B cell (primary cell): ENCODE measurements around the gene RAB31. TPM values are rescaled to one million over a fixed set of nuclear protein-coding genes. Genes with fewer than 3 reads are reported as not detected.

Source experiments
- ATAC-seq: fragments of 200-7000 bp; cut with Tn5 transposase; one replicate; pipeline ENCODE4 v1.10.0; 2021; ENCODE audit warnings: low read depth, mild to moderate bottlenecking, moderate number of reproducible peaks, moderate library complexity
- CTCF ChIA-PET: fragments of 350-600 bp; sonication (Branson Sonifier 250); formaldehyde crosslinking; loops from one replicate; lab custom pipeline; 2021; ENCODE audit warnings: antibody characterized with exemption, inconsistent platforms; lab: Charles Lee
- POLR2A ChIA-PET: fragments of 350-600 bp; sonication (Branson Sonifier 250); formaldehyde crosslinking; loops from one replicate; lab custom pipeline; 2021; ENCODE audit warnings: antibody characterized with exemption; lab: Charles Lee
- DNase-seq: peaks from one replicate; pipeline ENCODE4 v3.0.0; 2013
- H2AFZ ChIP-seq: 2 replicates; pipeline ENCODE4 v1.6.1; 2012; ENCODE audit warnings: mild to moderate bottlenecking, low read depth, low read length; ENCODE audit not compliant: insufficient read depth, poor library complexity, severe bottlenecking
- H3K27ac ChIP-seq, 2 donors: 1 replicate in 1 of 2; 2 replicates in 1 of 2; pipeline ENCODE4 v1.5.1; 2012 to 2013; ENCODE audit warnings: low read length in 2 of 2, mild to moderate bottlenecking in 2 of 2, moderate library complexity in 1 of 2
- H3K27me3 ChIP-seq, 4 experiments: fragments of 200-600 bp in 1 of 4; sonication (generic) in 1 of 4; replicated peaks in 1 of 4; 1 replicate in 2 of 4; 2 replicates in 2 of 4; pipeline versions ENCODE4 v1.6.1 to v1.7.0; 2013 to 2016; ENCODE audit warnings: low read length in 3 of 4, mild to moderate bottlenecking in 2 of 4, mixed read lengths in 1 of 4, moderate library complexity in 1 of 4; ENCODE audit not compliant: insufficient read depth in 4 of 4, control insufficient read depth in 3 of 4; ENCODE audit errors: control extremely low read depth in 1 of 4
- H3K36me3 ChIP-seq, 2 experiments: replicated peaks in 1 of 2; 1 replicate in 1 of 2; 2 replicates in 1 of 2; pipeline versions ENCODE4 v1.6.1 to v1.7.1; 2013; ENCODE audit warnings: low read length in 1 of 2; ENCODE audit not compliant: insufficient read depth in 2 of 2, control insufficient read depth in 1 of 2; ENCODE audit errors: control extremely low read depth in 1 of 2, extremely low read depth in 1 of 2
- H3K4me1 ChIP-seq, 2 donors: fragments of 200-600 bp in 1 of 2; sonication (generic) in 1 of 2; 1 replicate in 1 of 2; 2 replicates in 1 of 2; pipeline versions ENCODE4 v1.5.1 to v1.6.1; 2013 to 2017; ENCODE audit warnings: low read length in 2 of 2; ENCODE audit not compliant: control insufficient read depth in 2 of 2, insufficient read depth in 2 of 2
- H3K4me2 ChIP-seq: replicated peaks from 2 replicates; pipeline ENCODE3; 2012; ENCODE audit warnings: mild to moderate bottlenecking, low read depth, low read length; ENCODE audit not compliant: poor library complexity, severe bottlenecking
- H3K4me3 ChIP-seq, 5 experiments: fragments of 200-600 bp in 1 of 5; sonication (generic) in 1 of 5; 1 replicate in 3 of 5; 2 replicates in 2 of 5; pipeline versions ENCODE4 v1.5.1 to v1.7.0; 2011 to 2016; ENCODE audit warnings: low read length in 4 of 5, mild to moderate bottlenecking in 4 of 5, low read depth in 2 of 5, control low read depth in 1 of 5, moderate library complexity in 1 of 5; ENCODE audit not compliant: insufficient read depth in 1 of 5; ENCODE audit errors: control extremely low read depth in 1 of 5, extremely low read depth in 1 of 5
- H3K79me2 ChIP-seq: fragments of 200-600 bp; sonication (generic); one replicate; pipeline ENCODE4 v1.6.0; 2016; ENCODE audit warnings: low read length; ENCODE audit not compliant: control insufficient read depth, insufficient read depth
- H3K9ac ChIP-seq: fragments of 200-600 bp; sonication (generic); 2 replicates; pipeline ENCODE4 v1.6.1; 2017; ENCODE audit warnings: mild to moderate bottlenecking, low read length, moderate library complexity
- H3K9me3 ChIP-seq, 3 donors: one replicate each; pipeline versions ENCODE4 v1.6.1 to v1.7.1; 2013; ENCODE audit warnings: low read length in 2 of 3; ENCODE audit not compliant: control insufficient read depth in 2 of 3, insufficient read depth in 1 of 3; ENCODE audit errors: control extremely low read depth in 1 of 3
- H4K20me1 ChIP-seq: 2 replicates; pipeline ENCODE4 v1.6.0; 2012; ENCODE audit warnings: mild to moderate bottlenecking, low read length; ENCODE audit not compliant: insufficient read depth, control insufficient read depth, poor library complexity, severe bottlenecking
- H3K27ac Mint-ChIP-seq: one replicate; pipeline ENCODE4 v1.8.0; 2021; ENCODE audit warnings: mixed read lengths
- H3K27me3 Mint-ChIP-seq: one replicate; pipeline ENCODE4 v1.8.0; 2021; ENCODE audit warnings: mixed read lengths
- H3K4me1 Mint-ChIP-seq: one replicate; pipeline ENCODE4 v1.8.0; 2021; ENCODE audit warnings: mixed read lengths
- H3K4me3 Mint-ChIP-seq: one replicate; pipeline ENCODE4 v1.8.0; 2021; ENCODE audit warnings: mixed read lengths
- H3K9me3 Mint-ChIP-seq: one replicate; pipeline ENCODE4 v1.8.0; 2022; ENCODE audit warnings: mixed read lengths; ENCODE audit not compliant: insufficient read depth
- CTCF ChIP-seq: fragments of 200-600 bp; IDR thresholded peaks from one replicate; pipeline ENCODE4 v1.8.0; 2022; ENCODE audit warnings: antibody characterized with exemption, mild to moderate bottlenecking
- EZH2 ChIP-seq: IDR thresholded peaks from 2 replicates; pipeline ENCODE4 v1.6.1; 2012; ENCODE audit warnings: borderline replicate concordance, low read depth, mild to moderate bottlenecking, moderate library complexity, low read length; ENCODE audit not compliant: insufficient read depth, poor library complexity, severe bottlenecking
- WGBS: methylation state at CpG from one replicate; pipeline ENCODE4 v1.1.5; 2013; ENCODE audit warnings: missing lambda C conversion rate; ENCODE audit not compliant: insufficient coverage; 5-methylcytosine and 5-hydroxymethylcytosine counted together
- intact Hi-C: fragments of 100-400 bp; cut with micrococcal nuclease; formaldehyde crosslinking; loops from one replicate; pipeline ENCODE4 v1.10.0; 2022
- polyA plus RNA-seq: library from polyadenylated mRNA; depleted of rRNA; stranded (reverse); fragments of >200 nt; gene quantifications from 2 replicates; pipeline ENCODE4 v1.2.3, GENCODE V29; 2012
- total RNA-seq, 2 donors: library from RNA; stranded (reverse); fragments of 120-200 nt in 1 of 2; gene quantifications; 1 replicate in 1 of 2; 2 replicates in 1 of 2; pipeline versions ENCODE4 v1.2.3 to v1.2.4, GENCODE V29; 2013 to 2022

Gene RAB31
- total and polyA plus RNA-seq, 2 donors (not counting 1 experiment from before 2014, with no cell fraction given): 15.5 to 44.6 TPM

GRCh38 chr18:9750112-9750511, 42.0 kb downstream of the RAB31 start:
- Histone ChIP-seq H3K4me1 (peaks cover 0 to 5% of the 10 kb centered on the region in 2 donors), H3K4me3 (no peak overlapping the region), H3K27me3 (no peaks in the 10 kb centered on the region), H3K79me2 (peaks cover 6% of the 10 kb centered on the region), H4K20me1 (peaks cover 2% of the 10 kb centered on the region), H3K27ac (no peak overlapping the region), H3K4me2 (no peak overlapping the region), H3K9me3 (no peaks in the 10 kb centered on the region), H2AFZ (no peak overlapping the region), H3K36me3 (no peaks in the 10 kb centered on the region), H3K9ac (no peak overlapping the region)
- Mint-ChIP-seq H3K27me3 (no peaks in the 10 kb centered on the region), H3K4me3 (no peak overlapping the region), H3K4me1 (peaks cover 17% of the 10 kb centered on the region), H3K9me3 (no peaks in the 10 kb centered on the region), H3K27ac (peak overlapping the region; percentile 16)
- WGBS: 94% methylated on average over 12 of the region's 12 CpGs
- no peak for TF ChIP-seq EZH2
- TF ChIP-seq CTCF: no peak
- intact Hi-C loops: no loop called here
- ChIA-PET POLR2A (no interaction called here), CTCF (no interaction called here)
- ATAC-seq (no peak), DNase-seq (no peak)

DNA sequence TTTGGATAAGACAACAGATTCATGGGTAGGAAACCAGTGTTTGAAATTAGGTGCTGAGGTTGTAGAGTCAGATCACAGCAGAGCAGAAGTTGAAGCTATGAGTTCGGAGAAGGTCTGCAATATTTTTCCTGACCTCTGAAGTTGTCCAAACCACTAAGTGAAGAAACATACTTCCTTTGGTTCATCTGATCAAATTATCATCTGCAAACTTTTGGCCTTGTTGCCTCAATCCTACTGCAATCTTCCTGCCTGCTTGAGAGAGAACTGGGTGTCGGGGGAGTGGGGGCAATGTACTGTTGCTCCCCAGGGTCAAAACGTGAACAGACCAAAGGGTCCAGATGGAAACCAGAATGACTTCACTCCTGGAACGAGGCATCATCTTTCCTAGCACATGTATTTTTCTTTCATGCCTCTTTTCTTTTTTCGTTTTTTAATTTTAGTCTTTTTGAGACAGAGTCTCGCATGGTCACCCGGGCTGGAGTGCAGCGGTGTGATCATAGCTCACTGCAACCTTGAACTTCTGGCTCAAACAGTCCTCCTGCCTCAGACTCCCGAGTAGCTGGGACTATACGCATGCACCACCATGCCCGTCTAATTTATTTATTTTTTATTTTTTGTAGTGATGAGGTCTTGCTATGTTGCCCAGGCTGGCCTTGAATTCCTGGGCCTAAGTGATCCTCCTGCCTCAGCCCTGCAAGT, 42.7 kb downstream of the RAB31 start:
- H2AFZ ChIP-seq: no peak overlapping the region
- H4K20me1 ChIP-seq: peaks cover 7% of the 10 kb centered on the region
- no peaks in the 10 kb centered on the region for H3K36me3 ChIP-seq
- DNase-seq (no peak), ATAC-seq (no peak)
- H3K27ac ChIP-seq: no peak overlapping the region
- intact Hi-C loops: no loop called here
- H3K9me3 Mint-ChIP-seq: no peaks in the 10 kb centered on the region
- H3K4me1 ChIP-seq: peaks cover 0 to 5% of the 10 kb centered on the region in 2 donors
- H3K4me1 Mint-ChIP-seq: peaks cover 24% of the 10 kb centered on the region
- H3K4me3 Mint-ChIP-seq: no peak overlapping the region
- no peak overlapping the region for H3K4me3 ChIP-seq
- 81% methylated on average over 6 of the region's 11 CpGs for WGBS
- no peak overlapping the region for H3K9ac ChIP-seq
- ChIA-PET POLR2A (no interaction called here), CTCF (no interaction called here)
- peak overlapping the region; percentile 16 for H3K27ac Mint-ChIP-seq
- peaks cover 12% of the 10 kb centered on the region for H3K79me2 ChIP-seq
- H3K9me3 ChIP-seq: no peaks in the 10 kb centered on the region
- TF ChIP-seq CTCF (no peak), EZH2 (no peak)
- H3K27me3 Mint-ChIP-seq: no peaks in the 10 kb centered on the region
- H3K27me3 ChIP-seq: no peaks in the 10 kb centered on the region
- no peak overlapping the region for H3K4me2 ChIP-seq
